HCT116 (cell line): ENCODE data around the gene LOXHD1.

Experiments
- EZH2phosphoT487 ChIP-seq: fragments of 200-600 bp; IDR thresholded peaks from 2 replicates; pipeline ENCODE4 v1.6.1; 2018; ENCODE audit warnings: antibody characterized with exemption, borderline replicate concordance
- JUND ChIP-seq: IDR thresholded peaks from 2 replicates; pipeline ENCODE4 v1.6.1; 2012
- POLR2A ChIP-seq: IDR thresholded peaks from 2 replicates; pipeline ENCODE4 v1.7.0; 2011; ENCODE audit warnings: borderline replicate concordance; ENCODE audit not compliant: insufficient read depth, insufficient read length; ENCODE audit errors: extremely low read depth
- POLR2AphosphoS5 ChIP-seq: IDR thresholded peaks from 2 replicates; pipeline ENCODE4 v1.6.1; 2011; ENCODE audit warnings: mild to moderate bottlenecking, low read depth, low read length, moderate library complexity
- RAD21 ChIP-seq: IDR thresholded peaks from 2 replicates; pipeline ENCODE4 v1.6.1; 2012; ENCODE audit warnings: low read depth, mild to moderate bottlenecking
- REST ChIP-seq: IDR thresholded peaks from 2 replicates; pipeline ENCODE4 v1.6.1; 2012; ENCODE audit warnings: low read depth
- SP1 ChIP-seq: IDR thresholded peaks from 2 replicates; pipeline ENCODE4 v1.6.1; 2012; ENCODE audit warnings: low read depth
- TCF7L2 ChIP-seq: IDR thresholded peaks from 2 replicates; pipeline ENCODE4 v1.7.0; 2011; ENCODE audit warnings: borderline replicate concordance, inconsistent platforms; ENCODE audit not compliant: insufficient read depth, insufficient read length; ENCODE audit errors: extremely low read depth
- YY1 ChIP-seq: IDR thresholded peaks from 2 replicates; pipeline ENCODE4 v1.6.1; 2011; ENCODE audit warnings: low read length, low read depth, moderate library complexity, mild to moderate bottlenecking; ENCODE audit not compliant: insufficient replicate concordance; ENCODE audit errors: extremely low read depth
- ZNF274 ChIP-seq: fragments of 200-500 bp; sonication (Bioruptor generic); IDR thresholded peaks from 2 replicates; pipeline ENCODE4 v1.6.1; 2014; ENCODE audit warnings: mild to moderate bottlenecking, low read depth, low read length, inconsistent platforms
- TF ChIP-seq, protein P1 (sequence below), 3 experiments: fragments of 200-600 bp in 1 of 3; sonication (generic) in 1 of 3; IDR thresholded peaks in 2 of 3; conservative IDR thresholded peaks in 1 of 3; 2 replicates each; pipeline ENCODE4 v1.5.1; 2012 to 2017; ENCODE audit warnings: low read depth in 2 of 3, low read length in 2 of 3, antibody characterized with exemption in 1 of 3, borderline replicate concordance in 1 of 3, control low read depth in 1 of 3, mild to moderate bottlenecking in 1 of 3, mixed read lengths in 1 of 3, mixed run types in 1 of 3, moderate library complexity in 1 of 3; ENCODE audit not compliant: insufficient read depth in 1 of 3
- TF ChIP-seq, protein P2 (sequence below): IDR thresholded peaks from 2 replicates; pipeline ENCODE4 v1.6.1; 2012

DNA sequence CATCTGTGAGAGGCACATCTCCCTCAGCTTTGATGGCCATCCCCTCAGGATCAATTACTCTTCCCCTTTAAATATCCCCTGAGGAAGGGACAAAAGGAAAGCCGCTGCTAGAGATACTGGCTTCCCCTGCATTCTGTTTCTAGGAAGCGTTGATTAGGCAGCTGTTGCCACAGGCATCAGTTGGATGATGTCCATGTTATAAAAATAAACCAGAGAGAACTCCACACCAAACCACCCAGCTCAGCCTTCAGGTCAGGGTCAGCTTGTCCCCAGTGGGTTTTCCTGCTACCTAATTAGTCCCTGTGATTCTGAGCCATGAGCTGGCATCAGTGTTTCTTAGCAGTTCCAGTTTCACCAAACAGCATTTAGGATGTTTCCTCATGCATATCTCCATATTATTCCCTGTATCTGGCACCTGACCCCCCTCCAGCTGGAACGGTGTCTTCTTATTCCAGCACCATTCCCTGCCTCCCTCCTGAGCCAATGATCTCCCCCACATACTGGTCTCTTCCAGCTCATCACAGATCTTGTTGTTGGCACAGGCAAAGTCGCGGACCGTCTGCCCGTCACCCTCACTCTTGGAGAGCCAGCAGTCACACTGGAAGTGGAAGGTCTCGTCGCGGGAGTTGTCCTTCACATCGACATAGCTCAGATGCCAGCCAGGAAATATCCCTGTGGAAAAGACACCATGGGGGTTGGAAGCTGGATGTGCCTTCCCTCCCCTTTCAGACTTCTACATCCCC lies 168.4 kb downstream of the LOXHD1 start:
- TF ChIP-seq, protein P1, sequence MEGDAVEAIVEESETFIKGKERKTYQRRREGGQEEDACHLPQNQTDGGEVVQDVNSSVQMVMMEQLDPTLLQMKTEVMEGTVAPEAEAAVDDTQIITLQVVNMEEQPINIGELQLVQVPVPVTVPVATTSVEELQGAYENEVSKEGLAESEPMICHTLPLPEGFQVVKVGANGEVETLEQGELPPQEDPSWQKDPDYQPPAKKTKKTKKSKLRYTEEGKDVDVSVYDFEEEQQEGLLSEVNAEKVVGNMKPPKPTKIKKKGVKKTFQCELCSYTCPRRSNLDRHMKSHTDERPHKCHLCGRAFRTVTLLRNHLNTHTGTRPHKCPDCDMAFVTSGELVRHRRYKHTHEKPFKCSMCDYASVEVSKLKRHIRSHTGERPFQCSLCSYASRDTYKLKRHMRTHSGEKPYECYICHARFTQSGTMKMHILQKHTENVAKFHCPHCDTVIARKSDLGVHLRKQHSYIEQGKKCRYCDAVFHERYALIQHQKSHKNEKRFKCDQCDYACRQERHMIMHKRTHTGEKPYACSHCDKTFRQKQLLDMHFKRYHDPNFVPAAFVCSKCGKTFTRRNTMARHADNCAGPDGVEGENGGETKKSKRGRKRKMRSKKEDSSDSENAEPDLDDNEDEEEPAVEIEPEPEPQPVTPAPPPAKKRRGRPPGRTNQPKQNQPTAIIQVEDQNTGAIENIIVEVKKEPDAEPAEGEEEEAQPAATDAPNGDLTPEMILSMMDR (IDR thresholded peaks at IDR 0.05 in 2 of 3, conservative IDR thresholded peaks at IDR 0.05 in 1 of 3; ENCODE audit: borderline replicate concordance in 1 of 3, insufficient read depth in 1 of 3, low read depth in 2 of 3, low read length in 2 of 3) = no peak
- TF ChIP-seq RAD21 = no peak
- no peak for TF ChIP-seq ZNF274
- TF ChIP-seq TCF7L2 = no peak
- TF ChIP-seq, protein P2, sequence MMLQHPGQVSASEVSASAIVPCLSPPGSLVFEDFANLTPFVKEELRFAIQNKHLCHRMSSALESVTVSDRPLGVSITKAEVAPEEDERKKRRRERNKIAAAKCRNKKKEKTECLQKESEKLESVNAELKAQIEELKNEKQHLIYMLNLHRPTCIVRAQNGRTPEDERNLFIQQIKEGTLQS = no peak
- TF ChIP-seq JUND = no peak
- TF ChIP-seq SP1 = no peak
- no peak for TF ChIP-seq REST
- no peak for TF ChIP-seq POLR2A
- no peak for TF ChIP-seq EZH2phosphoT487
- no peak for TF ChIP-seq POLR2AphosphoS5
- TF ChIP-seq YY1 = no peak
